Kidney glomerular epithelial cell (primary cell): ENCODE data around the gene CCDC170.

Source experiments
- DNase-seq: peaks from one replicate; lab custom pipeline; 2025; lab: John Stamatoyannopoulos, UW

Gene CCDC170

GRCh38 chr6:151546941-151547659 is 53.3 kb downstream of the CCDC170 start:
- no peak for DNase-seq

GRCh38 chr6:151548201-151548600 is 54.4 kb downstream of the CCDC170 start:
- no peak for DNase-seq

GRCh38 chr6:151549790-151550189 is 56.0 kb downstream of the CCDC170 start:
- DNase-seq, result no peak

GRCh38 chr6:151550618-151551017 is 56.8 kb downstream of the CCDC170 start:
- DNase-seq, result no peak

GRCh38 chr6:151551223-151551857 is 57.5 kb downstream of the CCDC170 start:
- DNase-seq, result no peak

- no peak for DNase-seq
Measured at GRCh38 chr6:151553416-151554165, 59.8 kb downstream of the CCDC170 start.

- no peak for DNase-seq
Measured at GRCh38 chr6:151561238-151561637, 67.4 kb downstream of the CCDC170 start.

- no peak for DNase-seq
Measured at GRCh38 chr6:151564654-151565053, 70.8 kb downstream of the CCDC170 start.

- no peak for DNase-seq
Measured at GRCh38 chr6:151565940-151566339, 72.1 kb downstream of the CCDC170 start.

- no peak for DNase-seq
Measured at GRCh38 chr6:151566557-151566956, 72.7 kb downstream of the CCDC170 start.

GRCh38 chr6:151576633-151577032 is 82.8 kb downstream of the CCDC170 start:
- DNase-seq, result no peak

- DNase-seq, result no peak
Measured at GRCh38 chr6:151577257-151577656, 83.4 kb downstream of the CCDC170 start.

GRCh38 chr6:151585741-151586140 is 91.9 kb downstream of the CCDC170 start:
- DNase-seq, result no peak

- DNase-seq, result no peak
Measured at GRCh38 chr6:151589667-151590066, 95.8 kb downstream of the CCDC170 start.

GRCh38 chr6:151590742-151591141 is 96.9 kb downstream of the CCDC170 start:
- DNase-seq, result no peak

GRCh38 chr6:151592449-151593159 is 98.8 kb downstream of the CCDC170 start:
- DNase-seq, result no peak

GRCh38 chr6:151609146-151609902 is 115.5 kb downstream of the CCDC170 start:
- no peak for DNase-seq

- no peak for DNase-seq
Measured at GRCh38 chr6:151610326-151610725, 116.5 kb downstream of the CCDC170 start.

GRCh38 chr6:151614630-151615029 is 120.8 kb downstream of the CCDC170 start:
- DNase-seq, result no peak

GRCh38 chr6:151616091-151616513 is 122.3 kb downstream of the CCDC170 start:
- no peak for DNase-seq

- no peak for DNase-seq
Measured at GRCh38 chr6:151616600-151616999, 122.8 kb downstream of the CCDC170 start.

GRCh38 chr6:151617539-151617938 is 123.7 kb downstream of the CCDC170 start:
- DNase-seq, result no peak
